T-helper 2 cell treated with Interferon-gamma antibody and Interleukin-4, amounts not matched to agents 5 μg/mL and 100 μg/mL, for 36 hours (primary cell): ENCODE measurements around the gene ANGPTL3.
"Not testable (repeated sequence)": the region's sequence is repeated elsewhere in the genome, so short reads cannot be mapped to it uniquely, and the experiment has no call there.

Experiments
- DNase-seq: peaks from one replicate; pipeline ENCODE4 v3.0.0; 2021; ENCODE audit warnings: low spot score
- H3K27ac Mint-ChIP-seq: one replicate; pipeline ENCODE4 v1.8.0; 2021; ENCODE audit warnings: mild to moderate bottlenecking, mixed read lengths
- H3K27me3 Mint-ChIP-seq: one replicate; pipeline ENCODE4 v1.8.0; 2021; ENCODE audit warnings: low read depth, mixed read lengths
- H3K36me3 Mint-ChIP-seq: one replicate; pipeline ENCODE4 v1.8.0; 2021; ENCODE audit warnings: low read depth, mixed read lengths
- H3K4me1 Mint-ChIP-seq: one replicate; pipeline ENCODE4 v1.8.0; 2021; ENCODE audit warnings: low read depth, mixed read lengths
- H3K4me3 Mint-ChIP-seq: one replicate; pipeline ENCODE4 v1.8.0; 2022; ENCODE audit warnings: mild to moderate bottlenecking, moderate library complexity, mixed read lengths
- H3K9me3 Mint-ChIP-seq: one replicate; pipeline ENCODE4 v1.8.0; 2021; ENCODE audit warnings: mixed read lengths

Gene ANGPTL3, protein sequence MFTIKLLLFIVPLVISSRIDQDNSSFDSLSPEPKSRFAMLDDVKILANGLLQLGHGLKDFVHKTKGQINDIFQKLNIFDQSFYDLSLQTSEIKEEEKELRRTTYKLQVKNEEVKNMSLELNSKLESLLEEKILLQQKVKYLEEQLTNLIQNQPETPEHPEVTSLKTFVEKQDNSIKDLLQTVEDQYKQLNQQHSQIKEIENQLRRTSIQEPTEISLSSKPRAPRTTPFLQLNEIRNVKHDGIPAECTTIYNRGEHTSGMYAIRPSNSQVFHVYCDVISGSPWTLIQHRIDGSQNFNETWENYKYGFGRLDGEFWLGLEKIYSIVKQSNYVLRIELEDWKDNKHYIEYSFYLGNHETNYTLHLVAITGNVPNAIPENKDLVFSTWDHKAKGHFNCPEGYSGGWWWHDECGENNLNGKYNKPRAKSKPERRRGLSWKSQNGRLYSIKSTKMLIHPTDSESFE

DNA sequence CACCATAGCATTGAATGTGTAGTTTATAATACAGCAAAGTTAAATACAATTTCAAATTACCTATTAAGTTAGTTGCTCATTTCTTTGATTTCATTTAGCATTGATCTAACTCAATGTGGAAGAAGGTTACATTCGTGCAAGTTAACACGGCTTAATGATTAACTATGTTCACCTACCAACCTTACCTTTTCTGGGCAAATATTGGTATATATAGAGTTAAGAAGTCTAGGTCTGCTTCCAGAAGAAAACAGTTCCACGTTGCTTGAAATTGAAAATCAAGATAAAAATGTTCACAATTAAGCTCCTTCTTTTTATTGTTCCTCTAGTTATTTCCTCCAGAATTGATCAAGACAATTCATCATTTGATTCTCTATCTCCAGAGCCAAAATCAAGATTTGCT is at the start of gene ANGPTL3:
Gene ANGPTL3 (plus strand): TSS at position 240 of the 400 bp plus-strand sequence. CDS start 47 bp downstream, at position 287.
- Mint-ChIP-seq H3K9me3 (no peaks in the 10 kb centered on the region), H3K4me3 (no peak within 1 kb of the TSS), H3K27ac (no peak within 1 kb of the TSS), H3K36me3 (no peaks in the 10 kb centered on the region), H3K27me3 (no peaks in the 10 kb centered on the region), H3K4me1 (peaks cover 4% of the 10 kb centered on the region)
- DNase-seq: no peak

DNA sequence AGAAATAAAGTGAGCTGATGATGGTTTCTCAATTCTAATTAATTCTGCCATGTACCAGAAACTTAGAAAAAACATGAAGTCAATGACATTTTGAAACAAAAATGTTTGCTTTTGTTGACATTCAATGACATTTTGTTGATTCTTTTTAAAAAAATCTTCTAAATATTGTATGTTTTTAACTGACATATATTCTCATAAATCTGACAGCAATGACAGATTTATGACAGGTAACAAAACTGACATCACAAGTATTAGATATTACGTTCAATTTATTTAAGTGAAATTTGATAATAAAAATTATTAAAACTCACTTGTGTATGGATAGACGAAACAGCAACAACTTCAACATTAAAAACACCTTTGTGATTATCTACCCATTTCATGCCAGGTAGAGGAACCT is 36.0 kb upstream of the ANGPTL3 start:
- no peak for DNase-seq

GRCh38 chr1:62567182-62567581 is 30.1 kb upstream of the ANGPTL3 start:
- H3K9me3 Mint-ChIP-seq: peaks cover 14% of the 10 kb centered on the region
- H3K4me1 Mint-ChIP-seq, H3K36me3 Mint-ChIP-seq: not testable (repeated sequence)

More for the DNA sequence above, 36.0 kb upstream of the ANGPTL3 start:
- H3K27ac Mint-ChIP-seq: no peak overlapping the region
- no peaks in the 10 kb centered on the region for H3K4me1 Mint-ChIP-seq
- no peaks in the 10 kb centered on the region for H3K27me3 Mint-ChIP-seq
- no peaks in the 10 kb centered on the region for H3K9me3 Mint-ChIP-seq
- no peak overlapping the region for H3K4me3 Mint-ChIP-seq
- H3K36me3 Mint-ChIP-seq: peaks cover 2% of the 10 kb centered on the region

GRCh38 chr1:62567926-62568325 is 29.4 kb upstream of the ANGPTL3 start:
- not testable (repeated sequence) for DNase-seq, H3K27ac Mint-ChIP-seq, H3K4me1 Mint-ChIP-seq, H3K36me3 Mint-ChIP-seq, H3K27me3 Mint-ChIP-seq, H3K4me3 Mint-ChIP-seq
- H3K9me3 Mint-ChIP-seq: peaks cover 14% of the 10 kb centered on the region

More at GRCh38 chr1:62567182-62567581, 30.1 kb upstream of the ANGPTL3 start:
- DNase-seq, H3K4me3 Mint-ChIP-seq, H3K27ac Mint-ChIP-seq, H3K27me3 Mint-ChIP-seq: not testable (repeated sequence)

DNA sequence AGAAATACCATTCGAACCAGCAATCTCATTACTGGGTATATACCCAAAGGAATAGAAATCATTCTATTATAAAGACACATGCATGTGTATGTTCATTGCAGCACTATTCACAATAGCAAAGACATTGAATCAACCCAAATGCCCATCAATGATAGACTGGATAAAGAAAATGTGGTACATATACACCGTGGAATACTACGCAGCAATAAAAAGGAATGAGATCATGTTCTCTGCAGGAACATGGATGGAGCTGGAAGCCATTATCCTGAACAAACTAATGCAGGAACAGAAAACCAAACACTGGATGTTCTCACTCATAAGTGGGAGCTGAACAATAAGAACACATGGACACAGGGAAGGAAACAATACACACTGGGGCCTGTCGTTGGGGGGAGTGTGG is 25.8 kb upstream of the ANGPTL3 start:
- peaks cover 14% of the 10 kb centered on the region for H3K9me3 Mint-ChIP-seq
- DNase-seq, H3K27me3 Mint-ChIP-seq, H3K4me1 Mint-ChIP-seq, H3K27ac Mint-ChIP-seq, H3K4me3 Mint-ChIP-seq, H3K36me3 Mint-ChIP-seq: not testable (repeated sequence)

DNA sequence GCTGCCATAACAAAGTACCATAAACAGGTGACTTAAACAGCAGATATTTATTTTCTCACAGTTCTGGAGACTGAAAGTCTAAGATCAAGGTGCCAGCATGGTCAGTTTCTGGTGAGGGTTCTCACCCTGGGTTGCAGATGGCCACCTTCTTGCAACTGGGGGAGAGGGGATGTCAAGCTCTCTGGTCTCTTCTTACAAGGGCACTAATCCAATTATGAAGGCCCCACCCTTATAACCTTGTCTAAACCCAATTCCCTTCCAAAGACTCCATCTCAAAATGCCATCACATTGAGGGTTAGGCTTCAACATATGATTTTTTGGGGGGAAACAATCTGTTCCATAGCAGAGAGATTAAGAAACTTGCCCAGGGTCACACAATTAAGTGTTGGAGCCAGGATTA is 24.8 kb upstream of the ANGPTL3 start:
- no peaks in the 10 kb centered on the region for H3K27me3 Mint-ChIP-seq
- H3K4me3 Mint-ChIP-seq: no peak overlapping the region
- H3K9me3 Mint-ChIP-seq: peaks cover 14% of the 10 kb centered on the region
- H3K27ac Mint-ChIP-seq: no peak overlapping the region
- no peak for DNase-seq
- H3K36me3 Mint-ChIP-seq: peaks cover 8% of the 10 kb centered on the region
- H3K4me1 Mint-ChIP-seq: peaks cover 3% of the 10 kb centered on the region

- Mint-ChIP-seq H3K27ac (no peak overlapping the region), H3K4me1 (peaks cover 3% of the 10 kb centered on the region), H3K27me3 (no peaks in the 10 kb centered on the region), H3K9me3 (peaks cover 9% of the 10 kb centered on the region), H3K36me3 (peaks cover 6% of the 10 kb centered on the region), H3K4me3 (no peak overlapping the region)
- DNase-seq: no peak
Observed at GRCh38 chr1:62573675-62574074, 23.6 kb upstream of the ANGPTL3 start.

GRCh38 chr1:62585469-62586155 is 11.7 kb upstream of the ANGPTL3 start:
- no peaks in the 10 kb centered on the region for H3K9me3 Mint-ChIP-seq
- H3K4me1 Mint-ChIP-seq: peaks cover 5% of the 10 kb centered on the region
- no peak overlapping the region for H3K27ac Mint-ChIP-seq
- no peaks in the 10 kb centered on the region for H3K27me3 Mint-ChIP-seq
- no peak overlapping the region for H3K4me3 Mint-ChIP-seq
- no peak for DNase-seq
- no peaks in the 10 kb centered on the region for H3K36me3 Mint-ChIP-seq

- H3K36me3 Mint-ChIP-seq: no peaks in the 10 kb centered on the region
- DNase-seq: no peak
- H3K27ac Mint-ChIP-seq: no peak overlapping the region
- H3K4me1 Mint-ChIP-seq: peaks cover 5% of the 10 kb centered on the region
- H3K9me3 Mint-ChIP-seq: no peaks in the 10 kb centered on the region
- H3K27me3 Mint-ChIP-seq: no peaks in the 10 kb centered on the region
- no peak overlapping the region for H3K4me3 Mint-ChIP-seq
Observed at GRCh38 chr1:62588000-62588399, 9.3 kb upstream of the ANGPTL3 start.

DNA sequence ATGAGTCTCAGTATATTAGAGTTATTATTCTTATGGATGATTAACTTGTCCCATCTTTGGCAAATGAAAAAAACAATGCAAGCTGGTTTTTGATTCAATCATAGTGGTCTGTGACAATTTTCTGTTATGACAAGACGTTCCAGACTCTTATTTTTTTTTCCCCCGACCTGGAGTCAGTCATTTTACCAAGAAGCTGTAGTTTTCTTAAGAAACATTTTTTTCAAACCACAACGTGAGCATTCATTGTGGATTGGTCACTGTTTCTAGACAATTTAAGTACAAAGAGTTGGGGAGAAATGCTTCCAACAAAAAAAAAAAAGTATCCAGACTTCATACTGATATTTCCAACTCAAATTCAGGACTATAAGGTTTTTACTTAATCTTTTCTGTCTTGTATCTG is 8.0 kb upstream of the ANGPTL3 start:
- Mint-ChIP-seq H3K9me3 (no peaks in the 10 kb centered on the region), H3K27me3 (no peaks in the 10 kb centered on the region), H3K4me1 (peaks cover 5% of the 10 kb centered on the region), H3K27ac (no peak overlapping the region), H3K4me3 (no peak overlapping the region), H3K36me3 (no peaks in the 10 kb centered on the region)
- no peak for DNase-seq

- no peak overlapping the region for H3K27ac Mint-ChIP-seq
- no peaks in the 10 kb centered on the region for H3K36me3 Mint-ChIP-seq
- H3K4me3 Mint-ChIP-seq: no peak overlapping the region
- H3K27me3 Mint-ChIP-seq: no peaks in the 10 kb centered on the region
- no peaks in the 10 kb centered on the region for H3K9me3 Mint-ChIP-seq
- DNase-seq: no peak
- H3K4me1 Mint-ChIP-seq: peaks cover 5% of the 10 kb centered on the region
Observed at GRCh38 chr1:62590255-62590969, 6.9 kb upstream of the ANGPTL3 start.

DNA sequence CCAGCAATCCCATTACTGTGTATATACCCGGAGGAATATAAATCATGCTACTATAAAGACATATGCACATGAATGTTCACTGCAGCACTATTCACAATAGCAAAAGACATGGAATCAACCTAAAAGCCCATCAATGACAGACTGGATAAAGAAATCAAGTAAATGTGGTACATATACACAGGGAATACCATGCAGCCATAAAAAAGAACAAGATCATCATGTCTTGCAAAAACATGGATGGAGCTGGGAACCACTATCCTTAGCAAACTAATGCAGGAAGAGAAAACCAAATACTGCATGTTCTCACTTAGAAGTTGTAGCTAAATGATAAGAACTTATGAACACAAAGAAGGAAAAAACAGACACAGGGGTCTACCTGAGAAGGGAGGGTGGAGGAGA is 6.4 kb upstream of the ANGPTL3 start:
- Mint-ChIP-seq H3K27ac (no peak overlapping the region), H3K36me3 (no peaks in the 10 kb centered on the region), H3K4me1 (peaks cover 5% of the 10 kb centered on the region), H3K9me3 (no peaks in the 10 kb centered on the region), H3K27me3 (no peaks in the 10 kb centered on the region), H3K4me3 (no peak overlapping the region)
- DNase-seq: no peak

- H3K36me3 Mint-ChIP-seq: no peaks in the 10 kb centered on the region
- H3K4me1 Mint-ChIP-seq: peaks cover 6% of the 10 kb centered on the region
- no peak overlapping the region for H3K4me3 Mint-ChIP-seq
- no peak for DNase-seq
- H3K9me3 Mint-ChIP-seq: no peaks in the 10 kb centered on the region
- no peaks in the 10 kb centered on the region for H3K27me3 Mint-ChIP-seq
- H3K27ac Mint-ChIP-seq: no peak overlapping the region
Observed at GRCh38 chr1:62593825-62594394, 3.4 kb upstream of the ANGPTL3 start.

GRCh38 chr1:62595647-62596046 is 1.7 kb upstream of the ANGPTL3 start:
- Mint-ChIP-seq H3K9me3 (no peaks in the 10 kb centered on the region), H3K4me1 (peaks cover 4% of the 10 kb centered on the region), H3K36me3 (no peaks in the 10 kb centered on the region), H3K27me3 (no peaks in the 10 kb centered on the region), H3K4me3 (no peak overlapping the region), H3K27ac (no peak overlapping the region)
- no peak for DNase-seq
